Neural cell (in vitro differentiated cells): ENCODE data around the gene NLRX1.

ENCODE experiments used
- EP300 ChIP-seq: fragments of 450-650 bp; conservative IDR thresholded peaks from 2 replicates; pipeline ENCODE4 v1.6.1; 2014; ENCODE audit warnings: antibody characterized with exemption, mild to moderate bottlenecking, moderate library complexity; ENCODE audit not compliant: poor library complexity, severe bottlenecking
- EZH2 ChIP-seq: fragments of 200-600, 300-800 bp; shearing (Covaris generic), sonication (generic); IDR thresholded peaks from 2 replicates; pipeline ENCODE4 v1.6.1; 2014; ENCODE audit warnings: antibody characterized with exemption, low read length, borderline replicate concordance, mild to moderate bottlenecking; ENCODE audit not compliant: insufficient read depth, poor library complexity, severe bottlenecking
- MXI1 ChIP-seq: fragments of 450-650 bp; conservative IDR thresholded peaks from 2 replicates; pipeline ENCODE4 v1.6.1; 2014; ENCODE audit warnings: antibody characterized with exemption, mild to moderate bottlenecking; ENCODE audit not compliant: poor library complexity, severe bottlenecking
- POLR2AphosphoS5 ChIP-seq: IDR thresholded peaks from 2 replicates; pipeline ENCODE4 v1.6.1; 2012
- TAF1 ChIP-seq: IDR thresholded peaks from 2 replicates; pipeline ENCODE4 v1.6.1; 2012; ENCODE audit warnings: low read depth
- TF ChIP-seq, protein P1 (sequence below): fragments of 450-650 bp; IDR thresholded peaks from 2 replicates; pipeline ENCODE4 v1.5.1; 2014; ENCODE audit warnings: antibody characterized with exemption, mild to moderate bottlenecking, moderate library complexity; ENCODE audit not compliant: poor library complexity, severe bottlenecking

DNA sequence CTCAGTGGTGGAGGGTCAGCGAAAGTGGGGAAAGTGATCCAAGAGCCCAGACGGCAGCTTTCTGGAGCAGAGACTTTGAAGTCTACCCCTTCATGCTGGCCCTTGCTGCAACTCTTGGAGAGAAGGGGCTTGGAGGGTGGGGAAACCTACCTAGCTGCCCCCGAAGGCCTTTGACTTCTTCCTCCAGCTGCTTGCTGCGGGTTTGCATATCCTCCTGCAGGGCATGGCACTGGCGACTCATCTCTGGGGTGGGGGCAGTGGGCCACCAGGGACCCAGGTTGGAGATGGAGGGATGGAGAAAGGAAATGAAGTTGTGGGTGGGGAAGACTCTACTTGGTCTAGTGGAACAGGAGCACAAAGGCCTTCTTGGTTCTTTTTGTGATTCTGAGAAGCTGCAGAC lies 24.5 kb downstream of the NLRX1 start:
- TF ChIP-seq, protein P1, sequence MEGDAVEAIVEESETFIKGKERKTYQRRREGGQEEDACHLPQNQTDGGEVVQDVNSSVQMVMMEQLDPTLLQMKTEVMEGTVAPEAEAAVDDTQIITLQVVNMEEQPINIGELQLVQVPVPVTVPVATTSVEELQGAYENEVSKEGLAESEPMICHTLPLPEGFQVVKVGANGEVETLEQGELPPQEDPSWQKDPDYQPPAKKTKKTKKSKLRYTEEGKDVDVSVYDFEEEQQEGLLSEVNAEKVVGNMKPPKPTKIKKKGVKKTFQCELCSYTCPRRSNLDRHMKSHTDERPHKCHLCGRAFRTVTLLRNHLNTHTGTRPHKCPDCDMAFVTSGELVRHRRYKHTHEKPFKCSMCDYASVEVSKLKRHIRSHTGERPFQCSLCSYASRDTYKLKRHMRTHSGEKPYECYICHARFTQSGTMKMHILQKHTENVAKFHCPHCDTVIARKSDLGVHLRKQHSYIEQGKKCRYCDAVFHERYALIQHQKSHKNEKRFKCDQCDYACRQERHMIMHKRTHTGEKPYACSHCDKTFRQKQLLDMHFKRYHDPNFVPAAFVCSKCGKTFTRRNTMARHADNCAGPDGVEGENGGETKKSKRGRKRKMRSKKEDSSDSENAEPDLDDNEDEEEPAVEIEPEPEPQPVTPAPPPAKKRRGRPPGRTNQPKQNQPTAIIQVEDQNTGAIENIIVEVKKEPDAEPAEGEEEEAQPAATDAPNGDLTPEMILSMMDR: no peak
- no peak for TF ChIP-seq EP300
- TF ChIP-seq TAF1: no peak
- TF ChIP-seq EZH2: no peak
- no peak for TF ChIP-seq POLR2AphosphoS5
- no peak for TF ChIP-seq MXI1
